LNCaP clone FGC (cell line): ENCODE measurements around the gene LIPC.

Experiments
- DNase-seq: peaks from one replicate; pipeline ENCODE4 v3.0.0-alpha.2; 2011; ENCODE audit warnings: low read depth
- H3K4me3 ChIP-seq: 2 replicates; pipeline ENCODE4 v1.5.1; 2011; ENCODE audit warnings: mild to moderate bottlenecking, low read depth, low read length, control low read depth
- CTCF ChIP-seq: IDR thresholded peaks from 2 replicates; pipeline ENCODE4 v1.5.1; 2012; ENCODE audit warnings: mild to moderate bottlenecking; ENCODE audit not compliant: control insufficient read depth, insufficient read depth; ENCODE audit errors: extremely low read depth

Gene LIPC

GRCh38 chr15:58503139-58504027, 71.6 kb downstream of the LIPC start:
- no peak for DNase-seq
- TF ChIP-seq CTCF: no peak
- H3K4me3 ChIP-seq: no peak overlapping the region

GRCh38 chr15:58504674-58505234, 73.0 kb downstream of the LIPC start:
- DNase-seq: no peak
- no peak overlapping the region for H3K4me3 ChIP-seq
- TF ChIP-seq CTCF: no peak

- TF ChIP-seq CTCF: no peak
- H3K4me3 ChIP-seq: no peak overlapping the region
- no peak for DNase-seq
These were observed 73.8 kb downstream of the LIPC start for GRCh38 chr15:58505581-58505980.

GRCh38 chr15:58506064-58506490, 74.3 kb downstream of the LIPC start:
- no peak for TF ChIP-seq CTCF
- no peak for DNase-seq
- no peak overlapping the region for H3K4me3 ChIP-seq

GRCh38 chr15:58506783-58507668, 75.2 kb downstream of the LIPC start:
- no peak for TF ChIP-seq CTCF
- no peak for DNase-seq
- no peak overlapping the region for H3K4me3 ChIP-seq

GRCh38 chr15:58509556-58509955, 77.8 kb downstream of the LIPC start:
- no peak for TF ChIP-seq CTCF
- no peak for DNase-seq
- no peak overlapping the region for H3K4me3 ChIP-seq
